ENCODE data around the gene CCHCR1. TPM values are rescaled to one million over a fixed set of nuclear protein-coding genes. Genes with fewer than 3 reads are reported as not detected.

The CCHCR1 gene
- total RNA-seq, 1 donor: 14.7 TPM

- H3K4me3 ChIP-seq (ENCODE audit: low read depth, low read length): no peak overlapping the region
- TF ChIP-seq CTCF (IDR thresholded peaks at IDR 0.05; ENCODE audit: insufficient read depth, low read depth, low read length): no peak
- DNase-seq (ENCODE audit: low read depth): no peak
These were observed 961 bp downstream of the CCHCR1 start for GRCh38 chr6:31156641-31157040.

GRCh38 chr6:31154436-31154835, 3.2 kb downstream of the CCHCR1 start:
- TF ChIP-seq CTCF (IDR thresholded peaks at IDR 0.05; ENCODE audit: insufficient read depth, low read depth, low read length): no peak
- no peak for DNase-seq (ENCODE audit: low read depth)
- no peak overlapping the region for H3K4me3 ChIP-seq (ENCODE audit: low read depth, low read length)

GRCh38 chr6:31152781-31153180, 4.8 kb downstream of the CCHCR1 start:
- DNase-seq (ENCODE audit: low read depth): no peak
- TF ChIP-seq CTCF (IDR thresholded peaks at IDR 0.05; ENCODE audit: insufficient read depth, low read depth, low read length): no peak

GRCh38 chr6:31149827-31150447, 7.7 kb downstream of the CCHCR1 start:
- H3K4me3 ChIP-seq (ENCODE audit: low read depth, low read length): no peak overlapping the region
- no peak for DNase-seq (ENCODE audit: low read depth)
- TF ChIP-seq CTCF (IDR thresholded peaks at IDR 0.05; ENCODE audit: insufficient read depth, low read depth, low read length): no peak

More at GRCh38 chr6:31152781-31153180, 4.8 kb downstream of the CCHCR1 start:
- H3K4me3 ChIP-seq (ENCODE audit: low read depth, low read length): no peak overlapping the region

GRCh38 chr6:31145386-31145785, 12.2 kb downstream of the CCHCR1 start:
- no peak overlapping the region for H3K4me3 ChIP-seq (ENCODE audit: low read depth, low read length)
- DNase-seq (ENCODE audit: low read depth): no peak
- no peak for TF ChIP-seq CTCF (IDR thresholded peaks at IDR 0.05; ENCODE audit: insufficient read depth, low read depth, low read length)

GRCh38 chr6:31144970-31145340, 12.6 kb downstream of the CCHCR1 start:
- no peak for DNase-seq (ENCODE audit: low read depth)
- no peak overlapping the region for H3K4me3 ChIP-seq (ENCODE audit: low read depth, low read length)
- TF ChIP-seq CTCF (IDR thresholded peaks at IDR 0.05; ENCODE audit: insufficient read depth, low read depth, low read length): no peak
